HG02571 (cell line): ENCODE results near the gene GP1BB.

ENCODE experiments used
- ATAC-seq: cut with Tn5 transposase; IDR thresholded peaks from one replicate; pipeline ENCODE4 v1.9.1; 2021; ENCODE audit warnings: mild to moderate bottlenecking, moderate library complexity; ENCODE audit not compliant: unreplicated experiment

The GP1BB gene

GRCh38 chr22:19739911-19740449 lies 16.6 kb downstream of the GP1BB start:
- ATAC-seq: no peak

- no peak for ATAC-seq
Observed at GRCh38 chr22:19740586-19740985, 17.2 kb downstream of the GP1BB start.

- no peak for ATAC-seq
Observed at GRCh38 chr22:19741053-19741452, 17.7 kb downstream of the GP1BB start.

GRCh38 chr22:19742160-19743066 lies 19.1 kb downstream of the GP1BB start:
- no peak for ATAC-seq

- ATAC-seq: no peak
Observed at GRCh38 chr22:19743081-19743480, 19.7 kb downstream of the GP1BB start.

GRCh38 chr22:19743651-19744050 lies 20.3 kb downstream of the GP1BB start:
- no peak for ATAC-seq

- ATAC-seq: no peak
Observed at GRCh38 chr22:19744350-19745006, 21.1 kb downstream of the GP1BB start.

GRCh38 chr22:19745155-19746101 lies 22.1 kb downstream of the GP1BB start:
- no peak for ATAC-seq

GRCh38 chr22:19746726-19747125 lies 23.4 kb downstream of the GP1BB start:
- ATAC-seq: no peak

- ATAC-seq: no peak
Observed at GRCh38 chr22:19747551-19747950, 24.2 kb downstream of the GP1BB start.

GRCh38 chr22:19748139-19748538 lies 24.8 kb downstream of the GP1BB start:
- no peak for ATAC-seq

GRCh38 chr22:19748991-19749664 lies 25.8 kb downstream of the GP1BB start:
- no peak for ATAC-seq

- no peak for ATAC-seq
Observed at GRCh38 chr22:19749876-19750275, 26.5 kb downstream of the GP1BB start.

- no peak for ATAC-seq
Observed at GRCh38 chr22:19750507-19751490, 27.5 kb downstream of the GP1BB start.

- ATAC-seq: no peak
Observed at GRCh38 chr22:19751497-19752245, 28.3 kb downstream of the GP1BB start.

- no peak for ATAC-seq
Observed at GRCh38 chr22:19753090-19753842, 29.9 kb downstream of the GP1BB start.

GRCh38 chr22:19753996-19754700 lies 30.8 kb downstream of the GP1BB start:
- ATAC-seq: no peak
